Stimulated activated CD8-positive, alpha-beta memory T cell treated with anti-CD3 and anti-CD28 coated beads, Interleukin-7, amount 100 ng/mL, for 1 hour (primary cell): ENCODE results near the gene FDXR.

Experiments used
- DNase-seq, 2 donors: peaks; one replicate each; pipeline ENCODE4 v3.0.0-alpha.2; 2020; ENCODE audit warnings: low read depth in 2 of 2

The FDXR gene

DNA sequence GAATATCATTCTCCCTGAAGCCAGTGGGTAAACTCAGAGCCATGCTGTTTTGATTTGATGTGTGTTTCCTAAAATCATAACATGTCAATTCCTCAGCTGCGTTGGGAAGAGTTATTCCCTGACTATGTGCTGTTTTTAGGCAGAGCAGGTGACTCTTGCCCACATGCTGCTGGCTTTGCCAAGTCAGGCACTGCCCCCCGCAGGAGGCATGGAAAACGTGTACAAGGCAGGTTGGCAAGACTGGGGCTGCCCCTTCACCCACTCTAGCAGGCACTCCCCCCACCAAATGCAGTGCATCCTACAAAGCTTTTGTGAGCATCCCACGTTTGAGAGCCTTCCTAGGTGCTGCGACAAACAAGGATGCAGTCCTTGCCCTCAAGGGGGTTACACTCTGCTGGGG, 58.3 kb downstream of the FDXR start:
- no peak for DNase-seq
